HG02943 (cell line): ENCODE data around the gene GSPT1.
"Not testable (repeated sequence)": the region's sequence is repeated elsewhere in the genome, so short reads cannot be mapped to it uniquely, and the experiment has no call there.

Experiments used
- ATAC-seq: cut with Tn5 transposase; IDR thresholded peaks from one replicate; pipeline ENCODE4 v1.9.1; 2021; ENCODE audit warnings: mild to moderate bottlenecking, low read depth, moderate library complexity; ENCODE audit not compliant: unreplicated experiment

GSPT1 gene

DNA sequence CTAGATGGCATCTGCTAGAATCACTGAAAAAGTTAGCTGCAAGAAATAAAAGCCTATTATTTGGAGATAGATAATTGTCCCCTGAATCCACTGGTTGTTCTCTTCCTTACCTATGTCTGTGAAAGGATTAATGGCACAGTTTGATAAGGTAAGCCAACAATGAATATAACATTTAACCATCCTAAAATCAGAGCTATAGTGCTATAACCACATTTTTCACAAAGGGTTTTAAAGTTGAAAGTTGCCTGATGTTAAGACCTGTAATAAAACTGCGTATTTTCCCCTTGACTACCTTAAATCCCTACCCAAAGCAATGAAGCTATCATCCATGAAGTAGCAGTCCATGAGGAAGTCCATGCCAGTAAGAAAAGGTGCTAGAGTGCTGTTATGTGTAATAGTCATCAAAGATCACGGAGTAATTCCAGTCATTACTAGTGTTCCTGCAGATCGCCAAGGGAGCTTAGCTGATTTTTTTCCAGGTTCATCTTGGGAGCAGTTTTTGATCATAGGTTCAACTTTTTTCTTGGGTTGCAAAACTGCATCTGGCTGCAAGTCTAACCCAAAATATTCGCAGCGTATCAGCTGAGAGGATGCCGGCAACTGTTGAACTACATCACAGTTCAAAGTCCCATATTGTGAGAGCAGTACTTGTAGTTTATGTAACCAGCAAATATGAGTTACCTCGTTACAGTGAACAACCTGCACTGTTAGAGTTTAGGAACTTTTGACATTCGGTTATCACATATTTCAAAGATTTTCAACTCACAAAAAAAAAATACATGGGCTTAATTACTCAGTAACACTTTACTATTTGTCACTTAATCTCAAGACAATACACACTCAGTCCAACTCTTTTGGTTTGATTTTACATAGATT lies 46.2 kb downstream of the GSPT1 start:
- no peak for ATAC-seq

- no peak for ATAC-seq
Observed at GRCh38 chr16:11868412-11868980, 47.3 kb downstream of the GSPT1 start.

- ATAC-seq: no peak
Observed at GRCh38 chr16:11862489-11862888, 53.3 kb downstream of the GSPT1 start.

DNA sequence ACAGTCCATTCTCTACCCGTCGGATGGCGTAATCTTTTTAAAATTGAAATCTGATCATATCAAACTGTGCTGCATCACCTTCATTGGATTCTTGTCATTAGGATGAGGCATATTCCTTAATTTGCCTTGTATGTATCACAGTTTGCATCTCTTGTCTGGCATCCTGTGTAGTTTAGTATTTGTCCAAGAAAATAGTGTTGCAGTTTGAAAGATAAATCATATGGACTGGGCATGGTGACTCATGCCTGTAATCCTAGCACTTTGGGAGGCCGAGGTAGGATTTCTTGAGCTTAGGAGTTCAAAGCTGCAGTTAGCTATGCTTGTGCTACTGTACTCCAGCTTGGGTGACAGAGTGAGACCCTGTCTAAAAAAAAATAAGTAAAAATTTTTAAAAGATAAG lies 58.6 kb downstream of the GSPT1 start:
- ATAC-seq: no peak

DNA sequence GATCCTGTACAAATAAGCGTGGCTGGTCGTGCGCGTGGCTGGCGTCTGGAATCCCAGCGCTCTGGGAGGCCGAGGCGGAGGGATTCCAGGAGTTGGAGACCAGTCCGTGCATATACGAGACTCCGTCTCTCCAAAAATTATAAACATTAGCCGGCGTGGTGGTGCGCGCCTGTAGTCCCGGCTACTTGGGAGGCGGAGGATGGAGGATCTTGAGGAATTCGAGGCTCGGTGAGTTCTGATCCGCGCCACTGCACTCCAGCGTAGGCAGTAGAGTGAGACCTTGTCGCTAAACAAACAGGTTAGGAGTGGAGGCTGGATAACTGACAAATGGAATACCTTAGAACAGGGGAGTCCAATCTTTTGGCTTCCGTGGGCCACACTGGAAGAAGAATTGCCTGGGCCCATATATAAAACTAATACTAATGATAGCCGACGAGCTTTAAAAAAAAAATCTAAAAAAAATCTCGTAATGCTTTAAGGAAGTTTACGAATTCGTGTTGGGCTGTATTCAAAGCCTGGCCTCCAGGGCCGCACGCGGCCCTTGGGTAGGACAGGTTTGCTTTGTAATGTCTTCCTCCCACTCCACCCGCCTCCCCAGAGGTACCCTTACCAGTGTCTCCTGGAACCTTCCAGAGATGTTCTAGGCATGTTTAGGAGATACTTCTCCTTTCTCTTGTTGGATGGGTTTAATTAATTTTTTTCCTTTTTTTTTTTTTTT lies 63.5 kb downstream of the GSPT1 start:
- ATAC-seq: no peak

- ATAC-seq: peak; percentile 74
Observed at GRCh38 chr16:11851294-11852091, 64.3 kb downstream of the GSPT1 start, which contains the start of gene RSL1D1. TSS of gene RSL1D1 (minus strand) at chr16:11851542. CDS start at chr16:11851512, 30 bp downstream.

DNA sequence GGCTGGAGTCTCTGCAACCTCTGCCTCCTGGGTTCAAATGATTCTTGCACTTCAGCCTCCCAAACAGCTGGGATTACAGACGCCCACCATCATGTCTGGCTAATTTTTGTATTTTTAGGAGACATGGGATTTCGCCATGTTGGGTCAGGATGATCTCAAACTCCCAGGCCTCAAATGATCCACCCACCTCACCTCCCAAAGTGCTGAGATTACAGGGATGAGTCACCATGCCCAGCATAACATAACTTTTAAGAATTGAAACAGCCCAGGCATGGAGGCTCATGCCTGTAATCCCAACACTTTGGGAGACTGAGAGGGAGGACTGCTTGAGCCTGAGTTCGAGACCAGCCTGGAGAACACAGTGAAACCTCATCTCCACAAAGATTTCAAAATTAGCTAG lies 66.9 kb downstream of the GSPT1 start:
- no peak for ATAC-seq

DNA sequence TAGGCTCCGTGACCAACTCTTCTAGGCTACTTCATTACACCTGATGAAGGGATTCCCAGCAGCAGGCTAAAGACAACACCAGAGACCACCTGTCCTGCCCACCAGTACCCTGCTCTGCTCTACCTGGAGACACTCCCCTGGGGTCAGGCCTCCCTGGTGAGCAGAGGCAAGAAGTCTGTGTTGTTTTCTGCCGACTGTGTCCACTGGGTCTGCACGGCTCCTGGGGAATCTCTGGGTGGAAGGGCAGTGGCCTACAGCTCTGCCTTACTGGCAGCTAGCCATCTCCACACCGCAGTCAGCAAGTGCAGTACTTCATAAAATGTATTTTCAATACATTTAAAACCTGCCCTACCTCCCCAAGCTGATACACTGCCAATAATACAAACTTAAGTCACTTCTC lies 71.3 kb downstream of the GSPT1 start:
- no peak for ATAC-seq

DNA sequence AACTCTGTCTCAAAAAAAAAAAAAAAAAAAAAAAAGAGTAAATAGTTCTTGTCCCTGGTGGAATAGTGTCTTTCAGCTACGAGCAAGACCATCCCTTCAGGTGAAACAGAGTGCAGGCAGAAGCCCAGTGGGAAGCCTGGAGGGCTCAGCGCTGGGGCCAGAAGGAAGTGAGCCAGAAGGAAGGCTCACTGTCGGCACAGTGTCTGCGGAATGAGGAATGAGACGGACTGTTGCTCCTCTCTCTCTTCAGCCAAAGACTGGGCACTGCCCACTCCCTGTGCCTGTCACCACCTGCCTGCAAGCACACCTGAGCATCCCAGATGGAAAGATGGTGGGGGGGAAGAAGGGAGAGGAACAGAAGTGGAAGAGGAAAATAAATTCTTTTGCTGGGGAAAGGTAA lies 71.9 kb downstream of the GSPT1 start:
- no peak for ATAC-seq

DNA sequence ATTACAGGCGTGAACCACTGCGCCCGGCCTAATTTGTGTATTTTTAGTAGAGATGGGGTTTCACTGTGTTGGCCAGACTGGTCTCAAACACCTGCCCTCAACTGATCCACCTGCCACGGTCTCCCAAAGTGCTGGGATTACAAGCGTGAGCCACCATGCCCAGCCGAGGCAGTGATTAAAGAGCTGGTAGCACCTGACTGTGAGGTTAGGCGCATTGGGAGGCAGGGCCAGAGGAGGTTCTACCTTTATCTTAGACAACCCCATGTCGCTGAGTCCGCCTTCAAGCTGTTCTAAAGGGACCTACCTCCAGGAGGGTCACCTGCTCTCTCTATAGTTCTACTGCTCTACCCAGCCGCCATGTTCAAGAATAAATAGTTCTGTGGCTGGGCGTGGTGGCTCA lies 72.5 kb downstream of the GSPT1 start:
- ATAC-seq: no peak

DNA sequence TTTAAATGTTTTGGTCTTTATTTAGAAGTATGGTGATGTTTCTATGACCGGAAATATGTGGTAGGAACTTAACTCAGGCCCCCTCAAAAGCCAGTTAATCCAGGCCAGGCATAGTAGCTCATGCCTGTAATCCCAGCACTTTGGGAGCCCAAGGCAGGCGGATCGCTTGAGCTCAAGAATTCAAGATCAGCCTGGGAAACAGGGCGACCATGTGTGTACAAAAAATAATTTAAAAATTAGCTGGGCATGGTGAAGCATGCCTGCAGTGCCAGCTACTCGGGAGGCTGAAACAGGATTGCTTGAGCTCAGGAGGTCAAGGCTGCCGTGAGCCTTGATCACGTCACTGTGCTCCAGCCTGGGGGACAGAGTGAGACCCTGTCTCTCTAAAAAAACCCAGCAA lies 74.7 kb downstream of the GSPT1 start:
- no peak for ATAC-seq

- ATAC-seq: no peak
Observed at GRCh38 chr16:11836650-11837244, 79.0 kb downstream of the GSPT1 start.

- no peak for ATAC-seq
Observed at GRCh38 chr16:11835891-11836649, 79.7 kb downstream of the GSPT1 start.

GRCh38 chr16:11835309-11835708 lies 80.4 kb downstream of the GSPT1 start:
- no peak for ATAC-seq

DNA sequence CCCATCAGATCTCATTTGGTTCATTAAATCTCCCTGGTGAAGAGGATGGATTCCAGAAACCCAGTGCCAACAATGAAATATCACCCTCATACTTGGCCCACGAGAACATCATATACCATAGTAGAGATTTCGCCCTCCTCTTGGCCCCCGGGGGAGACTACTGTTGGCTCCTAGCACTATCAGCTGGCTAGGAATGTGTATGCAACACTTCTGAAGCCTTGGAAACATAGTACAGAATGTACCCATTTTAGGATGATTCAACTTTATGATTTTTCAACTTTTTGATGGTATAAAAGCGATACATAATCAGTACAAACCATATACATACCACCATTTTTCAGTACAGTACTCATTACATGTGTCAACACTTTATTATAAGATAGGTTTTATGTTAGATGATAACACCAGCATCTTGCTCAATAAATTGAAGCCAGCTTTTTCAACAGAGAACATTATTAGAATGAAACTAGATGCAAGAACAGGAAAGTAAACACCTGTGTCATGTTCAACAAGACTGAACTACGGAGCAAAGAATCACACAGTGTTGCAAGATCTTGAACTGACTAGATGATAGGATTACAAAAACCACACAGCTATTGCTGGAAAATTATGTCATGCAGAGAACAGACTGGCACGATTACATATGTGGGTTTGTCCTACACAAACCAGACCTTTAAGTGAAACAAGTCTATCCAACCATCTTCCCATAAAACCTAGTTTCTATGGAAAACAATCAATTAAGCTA lies 81.6 kb downstream of the GSPT1 start:
- ATAC-seq: no peak

GRCh38 chr16:11828696-11829095 lies 87.1 kb downstream of the GSPT1 start:
- ATAC-seq: no peak

GRCh38 chr16:11825520-11826165 lies 90.1 kb downstream of the GSPT1 start:
- not testable (repeated sequence) for ATAC-seq

- no peak for ATAC-seq
Observed at GRCh38 chr16:11824362-11824761, 91.4 kb downstream of the GSPT1 start.
